ENCODE results near the gene MAN1A2. TPM values are rescaled to one million over a fixed set of nuclear protein-coding genes. Genes with fewer than 3 reads are reported as not detected.

MAN1A2 gene
- total RNA-seq, 1 donor from 2014 or later: 43.5 TPM

DNA sequence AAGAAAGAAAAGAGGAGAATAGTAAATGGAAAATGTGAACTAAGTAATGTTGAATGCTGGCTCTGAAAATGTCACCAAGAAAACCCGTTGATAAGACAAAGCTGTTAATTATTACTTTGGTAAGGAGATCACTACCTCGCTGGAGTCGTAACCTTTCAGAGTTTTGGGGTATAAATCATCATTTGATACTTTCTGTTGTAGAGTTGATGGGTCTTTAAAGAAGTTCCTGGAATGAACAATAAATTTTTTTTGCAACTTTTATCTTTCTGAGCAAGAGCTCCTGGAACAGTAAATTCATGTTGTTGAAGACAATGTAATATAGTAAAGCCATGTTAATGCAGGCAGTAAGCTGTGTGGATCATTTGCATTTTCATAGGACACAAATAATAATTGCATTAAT is 46.2 kb downstream of the MAN1A2 start:
- Histone ChIP-seq H3K79me2 (ENCODE audit: insufficient read depth, low read length) (peaks cover 3% of the 10 kb centered on the region), H3K36me3 (ENCODE audit: insufficient read depth, low read length) (peaks cover 3% of the 10 kb centered on the region), H2AFZ (ENCODE audit: low read depth, low read length) (no peak overlapping the region), H3K27me3 (ENCODE audit: insufficient read depth, low read length) (no peaks in the 10 kb centered on the region), H3K9ac (ENCODE audit: low read length) (no peak overlapping the region), H3K27ac (ENCODE audit: low read depth, low read length) (no peak overlapping the region), H3K9me3 (ENCODE audit: insufficient read depth, low read depth, low read length) (no peaks in the 10 kb centered on the region), H3K4me1 (ENCODE audit: insufficient read depth, low read length) (no peaks in the 10 kb centered on the region), H3K4me2 (ENCODE audit: low read length) (no peak overlapping the region), H4K20me1 (ENCODE audit: insufficient read depth, low read length) (no peaks in the 10 kb centered on the region), H3K4me3 (ENCODE audit: insufficient read depth, low read depth, low read length) (no peak overlapping the region)
- Mint-ChIP-seq H3K36me3 (ENCODE audit: low read depth, unreplicated experiment) (peaks cover 1% of the 10 kb centered on the region), H3K4me3 (ENCODE audit: unreplicated experiment) (no peak overlapping the region), H3K27me3 (ENCODE audit: low read depth, unreplicated experiment) (no peaks in the 10 kb centered on the region), H3K27ac (ENCODE audit: unreplicated experiment) (no peak overlapping the region), H3K9me3 (ENCODE audit: unreplicated experiment) (no peaks in the 10 kb centered on the region), H3K4me1 (ENCODE audit: low read depth, unreplicated experiment) (no peaks in the 10 kb centered on the region)
- no peak for FAIRE-seq
- TF ChIP-seq, protein P1, sequence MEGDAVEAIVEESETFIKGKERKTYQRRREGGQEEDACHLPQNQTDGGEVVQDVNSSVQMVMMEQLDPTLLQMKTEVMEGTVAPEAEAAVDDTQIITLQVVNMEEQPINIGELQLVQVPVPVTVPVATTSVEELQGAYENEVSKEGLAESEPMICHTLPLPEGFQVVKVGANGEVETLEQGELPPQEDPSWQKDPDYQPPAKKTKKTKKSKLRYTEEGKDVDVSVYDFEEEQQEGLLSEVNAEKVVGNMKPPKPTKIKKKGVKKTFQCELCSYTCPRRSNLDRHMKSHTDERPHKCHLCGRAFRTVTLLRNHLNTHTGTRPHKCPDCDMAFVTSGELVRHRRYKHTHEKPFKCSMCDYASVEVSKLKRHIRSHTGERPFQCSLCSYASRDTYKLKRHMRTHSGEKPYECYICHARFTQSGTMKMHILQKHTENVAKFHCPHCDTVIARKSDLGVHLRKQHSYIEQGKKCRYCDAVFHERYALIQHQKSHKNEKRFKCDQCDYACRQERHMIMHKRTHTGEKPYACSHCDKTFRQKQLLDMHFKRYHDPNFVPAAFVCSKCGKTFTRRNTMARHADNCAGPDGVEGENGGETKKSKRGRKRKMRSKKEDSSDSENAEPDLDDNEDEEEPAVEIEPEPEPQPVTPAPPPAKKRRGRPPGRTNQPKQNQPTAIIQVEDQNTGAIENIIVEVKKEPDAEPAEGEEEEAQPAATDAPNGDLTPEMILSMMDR (IDR thresholded peaks at IDR 0.05; ENCODE audit: insufficient read depth, low read depth, low read length): no peak
- TF ChIP-seq EZH2 (IDR thresholded peaks at IDR 0.05; ENCODE audit: insufficient read depth, low read length): no peak
- no peak for DNase-seq (ENCODE audit: low read depth)

- Mint-ChIP-seq H3K27me3 (ENCODE audit: low read depth, unreplicated experiment) (no peaks in the 10 kb centered on the region), H3K36me3 (ENCODE audit: low read depth, unreplicated experiment) (peaks cover 1% of the 10 kb centered on the region), H3K9me3 (ENCODE audit: unreplicated experiment) (no peaks in the 10 kb centered on the region), H3K27ac (ENCODE audit: unreplicated experiment) (no peak overlapping the region), H3K4me1 (ENCODE audit: low read depth, unreplicated experiment) (no peaks in the 10 kb centered on the region), H3K4me3 (ENCODE audit: unreplicated experiment) (no peak overlapping the region)
- Histone ChIP-seq H3K9me3 (ENCODE audit: insufficient read depth, low read depth, low read length) (no peaks in the 10 kb centered on the region), H3K4me1 (ENCODE audit: insufficient read depth, low read length) (no peaks in the 10 kb centered on the region), H3K27ac (ENCODE audit: low read depth, low read length) (no peak overlapping the region), H2AFZ (ENCODE audit: low read depth, low read length) (no peak overlapping the region), H4K20me1 (ENCODE audit: insufficient read depth, low read length) (no peaks in the 10 kb centered on the region), H3K9ac (ENCODE audit: low read length) (no peak overlapping the region), H3K4me2 (ENCODE audit: low read length) (no peak overlapping the region), H3K4me3 (ENCODE audit: insufficient read depth, low read depth, low read length) (no peak overlapping the region), H3K27me3 (ENCODE audit: insufficient read depth, low read length) (no peaks in the 10 kb centered on the region), H3K79me2 (ENCODE audit: insufficient read depth, low read length) (peaks cover 3% of the 10 kb centered on the region), H3K36me3 (ENCODE audit: insufficient read depth, low read length) (peaks cover 3% of the 10 kb centered on the region)
- FAIRE-seq: no peak
- DNase-seq (ENCODE audit: low read depth): no peak
- TF ChIP-seq EZH2 (IDR thresholded peaks at IDR 0.05; ENCODE audit: insufficient read depth, low read length): no peak
- TF ChIP-seq, protein P1 (IDR thresholded peaks at IDR 0.05; ENCODE audit: insufficient read depth, low read depth, low read length): no peak
Observed at GRCh38 chr1:117414943-117415342, 47.7 kb downstream of the MAN1A2 start.

DNA sequence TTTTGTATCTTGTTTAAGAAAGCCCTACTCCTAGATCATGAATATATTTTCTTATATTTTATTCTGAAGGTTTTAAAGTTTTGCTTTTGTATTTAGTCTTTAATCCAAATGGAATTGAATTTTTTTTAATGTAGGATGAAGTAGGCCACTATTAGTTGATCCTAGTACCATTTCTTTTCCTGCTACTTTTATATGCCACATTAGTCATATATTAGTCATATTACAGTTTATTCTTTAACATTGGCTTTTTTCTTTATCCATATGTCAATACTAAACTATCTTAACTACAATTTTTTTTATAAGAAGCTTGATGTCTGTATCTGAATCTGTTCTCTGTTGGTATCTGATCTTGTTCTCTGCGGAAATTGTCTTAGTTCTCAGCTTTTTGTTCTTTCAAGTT is 48.8 kb downstream of the MAN1A2 start:
- Histone ChIP-seq H3K9me3 (ENCODE audit: insufficient read depth, low read depth, low read length) (no peaks in the 10 kb centered on the region), H3K4me1 (ENCODE audit: insufficient read depth, low read length) (no peaks in the 10 kb centered on the region), H3K36me3 (ENCODE audit: insufficient read depth, low read length) (peaks cover 3% of the 10 kb centered on the region), H3K9ac (ENCODE audit: low read length) (no peak overlapping the region), H3K4me3 (ENCODE audit: insufficient read depth, low read depth, low read length) (no peak overlapping the region), H3K27me3 (ENCODE audit: insufficient read depth, low read length) (no peaks in the 10 kb centered on the region), H3K4me2 (ENCODE audit: low read length) (no peak overlapping the region), H2AFZ (ENCODE audit: low read depth, low read length) (no peak overlapping the region), H3K79me2 (ENCODE audit: insufficient read depth, low read length) (peaks cover 3% of the 10 kb centered on the region), H3K27ac (ENCODE audit: low read depth, low read length) (no peak overlapping the region), H4K20me1 (ENCODE audit: insufficient read depth, low read length) (no peaks in the 10 kb centered on the region)
- no peaks in the 10 kb centered on the region for H3K9me3 Mint-ChIP-seq (ENCODE audit: unreplicated experiment)
- H3K27me3 Mint-ChIP-seq (ENCODE audit: low read depth, unreplicated experiment): no peaks in the 10 kb centered on the region
- H3K27ac Mint-ChIP-seq (ENCODE audit: unreplicated experiment): no peak overlapping the region
- H3K36me3 Mint-ChIP-seq (ENCODE audit: low read depth, unreplicated experiment): peaks cover 1% of the 10 kb centered on the region
- DNase-seq (ENCODE audit: low read depth) (no peak), FAIRE-seq (no peak)
- TF ChIP-seq, protein P1 (IDR thresholded peaks at IDR 0.05; ENCODE audit: insufficient read depth, low read depth, low read length): no peak
- TF ChIP-seq EZH2 (IDR thresholded peaks at IDR 0.05; ENCODE audit: insufficient read depth, low read length): no peak
- no peak overlapping the region for H3K4me3 Mint-ChIP-seq (ENCODE audit: unreplicated experiment)
- H3K4me1 Mint-ChIP-seq (ENCODE audit: low read depth, unreplicated experiment): no peaks in the 10 kb centered on the region
